Prostate gland (tissue), 2 donors: ENCODE results near the gene PI3.

Experiments
- POLR2A ChIP-seq: fragments of 450-650 bp; IDR thresholded peaks from one replicate; pipeline ENCODE4 v1.6.1; 2016; ENCODE audit warnings: antibody characterized with exemption, mild to moderate bottlenecking
- TF ChIP-seq, protein P1 (sequence below), 4 experiments: fragments of 200-600 bp in 2 of 4; fragments of 450-650 bp in 2 of 4; sonication (generic) in 2 of 4; IDR thresholded peaks; 1 replicate in 3 of 4; 2 replicates in 1 of 4; pipeline ENCODE4 v1.5.1; 2016 to 2019; ENCODE audit warnings: antibody characterized with exemption in 4 of 4, mild to moderate bottlenecking in 2 of 4, moderate library complexity in 2 of 4

DNA sequence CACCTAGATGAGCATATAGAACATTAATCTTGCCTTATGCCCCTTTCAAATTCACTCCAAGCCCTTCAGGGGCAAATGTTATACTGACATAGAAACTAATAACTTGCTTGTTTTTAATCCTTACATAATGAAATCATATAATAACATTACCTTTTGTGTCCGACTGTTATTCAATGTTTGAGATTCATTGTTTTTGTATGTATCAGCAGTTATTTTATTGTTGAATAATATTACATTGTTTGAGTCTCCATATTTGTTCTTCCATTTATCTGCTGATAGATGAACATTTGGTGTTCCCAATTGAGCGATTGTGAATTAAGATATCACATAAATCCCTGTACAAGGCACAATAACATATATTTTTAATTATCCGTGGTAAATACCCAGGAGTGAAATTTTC is 38.1 kb downstream of the PI3 start:
- no peak for TF ChIP-seq POLR2A
- TF ChIP-seq, protein P1, sequence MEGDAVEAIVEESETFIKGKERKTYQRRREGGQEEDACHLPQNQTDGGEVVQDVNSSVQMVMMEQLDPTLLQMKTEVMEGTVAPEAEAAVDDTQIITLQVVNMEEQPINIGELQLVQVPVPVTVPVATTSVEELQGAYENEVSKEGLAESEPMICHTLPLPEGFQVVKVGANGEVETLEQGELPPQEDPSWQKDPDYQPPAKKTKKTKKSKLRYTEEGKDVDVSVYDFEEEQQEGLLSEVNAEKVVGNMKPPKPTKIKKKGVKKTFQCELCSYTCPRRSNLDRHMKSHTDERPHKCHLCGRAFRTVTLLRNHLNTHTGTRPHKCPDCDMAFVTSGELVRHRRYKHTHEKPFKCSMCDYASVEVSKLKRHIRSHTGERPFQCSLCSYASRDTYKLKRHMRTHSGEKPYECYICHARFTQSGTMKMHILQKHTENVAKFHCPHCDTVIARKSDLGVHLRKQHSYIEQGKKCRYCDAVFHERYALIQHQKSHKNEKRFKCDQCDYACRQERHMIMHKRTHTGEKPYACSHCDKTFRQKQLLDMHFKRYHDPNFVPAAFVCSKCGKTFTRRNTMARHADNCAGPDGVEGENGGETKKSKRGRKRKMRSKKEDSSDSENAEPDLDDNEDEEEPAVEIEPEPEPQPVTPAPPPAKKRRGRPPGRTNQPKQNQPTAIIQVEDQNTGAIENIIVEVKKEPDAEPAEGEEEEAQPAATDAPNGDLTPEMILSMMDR (IDR thresholded peaks at IDR 0.05) = no peak
